Mesodermal cell (in vitro differentiated cells): ENCODE results near the gene CPM.
"Not testable (repeated sequence)": the region's sequence is repeated elsewhere in the genome, so short reads cannot be mapped to it uniquely, and the experiment has no call there.

Source experiments
- H3K27ac ChIP-seq: 2 replicates; pipeline ENCODE4 v1.7.0; 2013; ENCODE audit warnings: mild to moderate bottlenecking, low read depth, low read length, moderate library complexity; ENCODE audit not compliant: severe bottlenecking
- H3K36me3 ChIP-seq: 2 replicates; pipeline ENCODE4 v1.7.1; 2013; ENCODE audit warnings: mild to moderate bottlenecking, low read length, moderate library complexity; ENCODE audit not compliant: control insufficient read depth, insufficient read depth
- H3K4me1 ChIP-seq: one replicate; pipeline ENCODE4 v1.7.1; 2013; ENCODE audit warnings: mild to moderate bottlenecking, low read length; ENCODE audit not compliant: insufficient read depth, control insufficient read depth, poor library complexity, severe bottlenecking
- H3K4me3 ChIP-seq: 2 replicates; pipeline ENCODE4 v1.7.0; 2013; ENCODE audit warnings: low read length, control low read depth, mild to moderate bottlenecking; ENCODE audit not compliant: insufficient read depth, poor library complexity, severe bottlenecking; ENCODE audit errors: extremely low read depth
- H3K9me3 ChIP-seq: 2 replicates; pipeline ENCODE4 v1.7.1; 2013; ENCODE audit warnings: mild to moderate bottlenecking, low read length, moderate library complexity; ENCODE audit not compliant: control insufficient read depth
- whole genome bisulfite sequencing, 2 experiments: methylation state at CpG; one replicate each; pipeline ENCODE4 v1.1.5; 2013; ENCODE audit warnings: missing lambda C conversion rate in 2 of 2; ENCODE audit not compliant: insufficient coverage in 2 of 2; 5-methylcytosine and 5-hydroxymethylcytosine counted together

The CPM gene

GRCh38 chr12:68827895-68828671 lies 104.9 kb downstream of the CPM start:
- peaks cover 11% of the 10 kb centered on the region for H3K4me1 ChIP-seq
- no peak overlapping the region for H3K4me3 ChIP-seq
- no peak overlapping the region for H3K27ac ChIP-seq
- WGBS, 2 experiments = 80 to 93% methylated on average over 1 to 3 of the region's 5 CpGs
- H3K36me3 ChIP-seq = peaks cover 81% of the 10 kb centered on the region
- H3K9me3 ChIP-seq = no peaks in the 10 kb centered on the region

DNA sequence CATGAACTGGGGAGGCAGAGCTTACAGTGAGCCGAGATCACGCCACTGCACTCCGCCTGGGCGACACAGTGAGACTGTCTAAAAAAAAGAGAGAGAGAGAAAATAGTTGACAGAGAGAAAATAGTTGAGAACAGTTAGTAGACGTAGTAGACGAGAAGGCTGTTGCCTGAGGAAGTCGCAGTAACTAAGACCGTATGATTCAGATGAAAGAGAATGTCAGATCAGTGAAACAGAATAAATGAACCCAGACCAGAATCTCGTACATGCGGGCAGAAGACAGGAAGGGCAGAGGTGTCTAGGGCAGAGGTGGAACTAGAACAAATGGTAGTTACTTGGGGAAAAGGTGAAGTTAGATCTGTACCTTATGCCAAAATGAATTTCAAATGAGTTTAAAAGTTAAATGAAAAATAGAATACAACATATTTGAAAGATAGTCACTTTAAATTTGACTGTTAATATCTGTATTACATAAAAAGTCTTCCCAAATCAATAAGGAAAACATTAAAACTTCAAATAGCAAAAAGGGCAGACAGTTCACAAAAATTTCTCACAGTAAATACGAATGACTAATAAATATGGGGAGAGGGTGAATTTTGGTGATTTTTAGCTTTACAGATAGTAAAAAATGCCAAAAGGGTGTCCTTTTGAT lies 107.3 kb downstream of the CPM start:
- Histone ChIP-seq H3K27ac (no peak overlapping the region), H3K4me3 (no peak overlapping the region), H3K9me3 (no peaks in the 10 kb centered on the region), H3K4me1 (peaks cover 4% of the 10 kb centered on the region), H3K36me3 (peaks cover 80% of the 10 kb centered on the region)
- WGBS, 2 experiments = 84 to 97% methylated on average over 10 of the region's 11 CpGs

GRCh38 chr12:68824597-68825250 lies 108.2 kb downstream of the CPM start:
- Histone ChIP-seq H3K4me3 (no peak overlapping the region), H3K27ac (no peak overlapping the region), H3K9me3 (no peaks in the 10 kb centered on the region), H3K4me1 (peaks cover 4% of the 10 kb centered on the region), H3K36me3 (peaks cover 78% of the 10 kb centered on the region)
- 92 to 100% methylated on average over 1 to 7 of the region's 16 CpGs for WGBS, 2 experiments

DNA sequence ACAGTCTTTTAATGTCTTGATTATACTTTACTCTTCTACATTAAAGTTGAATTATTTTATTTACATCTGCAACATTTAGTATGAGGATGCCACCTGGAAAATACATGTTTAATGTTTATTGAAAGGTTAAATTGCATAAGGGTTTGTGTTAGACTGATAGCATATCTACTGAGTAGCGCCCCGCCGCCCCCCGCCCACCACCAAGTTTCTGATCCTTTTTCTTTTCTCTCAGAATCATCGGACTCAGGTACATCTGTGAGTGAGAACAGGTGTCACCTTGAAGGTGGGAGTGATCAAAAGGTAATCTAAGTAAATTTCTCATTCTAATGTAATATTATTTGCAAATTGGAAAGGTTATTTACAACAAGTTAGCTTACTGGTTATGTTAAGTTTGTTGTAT lies 108.8 kb downstream of the CPM start:
- whole genome bisulfite sequencing, 2 experiments = no CpG with 5 or more reads among the region's 5 CpGs
- H3K36me3 ChIP-seq = peaks cover 79% of the 10 kb centered on the region
- no peaks in the 10 kb centered on the region for H3K9me3 ChIP-seq
- H3K4me1 ChIP-seq = peaks cover 4% of the 10 kb centered on the region
- H3K4me3 ChIP-seq = no peak overlapping the region
- H3K27ac ChIP-seq = no peak overlapping the region

DNA sequence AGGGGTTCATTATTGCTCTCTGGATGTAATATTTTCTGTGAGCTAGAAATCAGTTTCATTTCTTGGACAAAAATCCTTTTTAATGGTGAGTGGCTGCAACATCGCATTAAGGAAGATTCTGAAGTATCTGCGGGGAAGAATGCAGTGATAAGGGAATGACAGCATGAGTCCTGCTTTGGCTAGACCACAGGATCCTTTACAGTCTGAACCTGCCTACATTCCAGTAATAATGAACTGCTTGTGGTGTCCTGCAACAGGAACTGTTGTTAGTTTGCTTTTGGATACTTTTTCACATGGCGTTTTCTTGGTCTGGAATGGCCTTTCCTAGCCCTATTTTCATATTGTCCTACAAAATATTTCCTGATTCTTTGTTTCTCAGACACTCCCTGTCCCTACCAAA lies 109.3 kb downstream of the CPM start:
- Histone ChIP-seq H3K36me3 (peaks cover 80% of the 10 kb centered on the region), H3K9me3 (no peaks in the 10 kb centered on the region), H3K4me1 (peaks cover 4% of the 10 kb centered on the region), H3K27ac (peak overlapping the region; percentile 33), H3K4me3 (no peak overlapping the region)
- 88 to 100% methylated on average over 2 of the region's 3 CpGs for WGBS, 2 experiments

DNA sequence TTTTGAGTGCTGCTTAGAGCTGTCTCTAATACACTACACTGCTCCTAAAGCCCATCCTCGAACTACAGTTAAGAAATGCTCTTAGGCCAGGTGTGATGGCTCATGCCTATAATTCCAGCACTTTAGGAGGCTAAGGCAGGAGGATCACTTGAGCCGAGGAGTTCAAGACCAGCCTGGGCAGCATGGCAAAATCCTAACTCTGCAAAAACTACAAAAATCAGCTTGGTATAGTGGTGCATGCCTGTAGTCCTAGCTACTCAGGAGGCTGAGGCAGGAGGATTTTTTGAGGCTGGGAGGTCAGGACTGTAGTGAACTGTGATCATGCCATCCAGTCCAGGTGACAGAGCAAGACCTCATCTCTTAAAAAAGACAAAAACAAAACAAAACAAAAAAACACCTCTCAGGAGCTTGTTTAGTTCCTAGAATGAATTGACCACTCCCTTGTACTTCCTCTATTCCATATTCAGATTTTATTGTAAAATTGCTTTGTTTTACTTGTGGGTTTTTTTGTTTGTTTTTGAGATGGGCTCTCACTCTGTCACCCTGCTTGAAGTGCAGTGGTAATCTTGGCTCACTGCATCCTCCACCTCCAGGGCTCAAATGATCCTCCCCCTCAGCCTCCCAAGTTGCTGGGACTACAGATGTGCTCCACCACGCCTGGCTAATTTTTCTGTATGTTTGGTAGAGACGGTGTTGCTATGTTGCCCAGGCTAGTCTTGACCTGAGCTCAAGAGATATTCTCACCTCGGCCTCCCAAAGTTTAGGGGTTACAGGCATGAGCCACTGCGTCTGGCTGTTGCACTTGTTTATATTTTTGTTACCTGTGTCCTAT lies 111.4 kb downstream of the CPM start:
- no peak overlapping the region for H3K27ac ChIP-seq
- H3K36me3 ChIP-seq = peaks cover 80% of the 10 kb centered on the region
- peaks cover 4% of the 10 kb centered on the region for H3K4me1 ChIP-seq
- H3K4me3 ChIP-seq = no peak overlapping the region
- no peaks in the 10 kb centered on the region for H3K9me3 ChIP-seq
- 100% methylated on average over 3 to 6 of the region's 6 CpGs for WGBS, 2 experiments

- 89 to 94% methylated on average over 5 of the region's 13 CpGs for WGBS, 2 experiments
- peaks cover 81% of the 10 kb centered on the region for H3K36me3 ChIP-seq
- not testable (repeated sequence) for H3K4me3 ChIP-seq, H3K4me1 ChIP-seq, H3K9me3 ChIP-seq, H3K27ac ChIP-seq
Measured at GRCh38 chr12:68819481-68819880, 113.5 kb downstream of the CPM start.

- WGBS, 2 experiments = 93 to 94% methylated on average over 4 to 8 of the region's 8 CpGs
- peaks cover 89% of the 10 kb centered on the region for H3K36me3 ChIP-seq
- no peaks in the 10 kb centered on the region for H3K9me3 ChIP-seq
- no peak overlapping the region for H3K4me3 ChIP-seq
- H3K27ac ChIP-seq = no peak overlapping the region
- peaks cover 4% of the 10 kb centered on the region for H3K4me1 ChIP-seq
Measured at GRCh38 chr12:68815928-68816800, 116.8 kb downstream of the CPM start.

- H3K4me3 ChIP-seq = no peak overlapping the region
- no peaks in the 10 kb centered on the region for H3K9me3 ChIP-seq
- WGBS, 2 experiments = 83 to 90% methylated on average over 2 of the region's 5 CpGs
- H3K36me3 ChIP-seq = peaks cover 89% of the 10 kb centered on the region
- peaks cover 4% of the 10 kb centered on the region for H3K4me1 ChIP-seq
- H3K27ac ChIP-seq = no peak overlapping the region
Measured at GRCh38 chr12:68815232-68815927, 117.6 kb downstream of the CPM start.
